Transverse colon (tissue), 4 donors: ENCODE data around the gene CDK13. TPM values are rescaled to one million over a fixed set of nuclear protein-coding genes. Genes with fewer than 3 reads are reported as not detected.
"Not testable (repeated sequence)": the region's sequence is repeated elsewhere in the genome, so short reads cannot be mapped to it uniquely, and the experiment has no call there.

Experiments
- DNase-seq: peaks from one replicate; pipeline ENCODE4 v3.0.0-alpha.2; 2019
- H3K27ac ChIP-seq, 4 donors: fragments of 200-600 bp; sonication (generic); 2 replicates each; pipeline ENCODE4 v1.5.1; 2016 to 2018; ENCODE audit warnings: inconsistent platforms in 4 of 4
- H3K27me3 ChIP-seq: fragments of 200-600 bp; sonication (generic); 2 replicates; pipeline ENCODE4 v1.5.1; 2017; ENCODE audit warnings: inconsistent platforms
- H3K36me3 ChIP-seq, 4 donors: fragments of 200-600 bp; sonication (generic); 2 replicates each; pipeline ENCODE4 v1.5.1; 2017 to 2019; ENCODE audit warnings: inconsistent platforms in 4 of 4
- H3K4me1 ChIP-seq, 4 donors: fragments of 200-600 bp; sonication (generic); 2 replicates each; pipeline ENCODE4 v1.5.1; 2017 to 2020; ENCODE audit warnings: inconsistent platforms in 4 of 4
- H3K4me3 ChIP-seq, 4 donors: fragments of 200-600 bp; sonication (generic); 1 replicate in 1 of 4; 2 replicates in 3 of 4; pipeline versions ENCODE4 v1.5.1 to v1.6.1; 2017 to 2019; ENCODE audit warnings: inconsistent platforms in 4 of 4
- H3K9me3 ChIP-seq, 2 donors: fragments of 200-600 bp; sonication (generic); 2 replicates each; pipeline ENCODE4 v1.5.1; 2017 to 2019; ENCODE audit warnings: inconsistent platforms in 2 of 2
- EP300 ChIP-seq: sonication (generic); formaldehyde crosslinking; IDR thresholded peaks from one replicate; pipeline ENCODE4 v1.6.1; 2017; ENCODE audit warnings: antibody characterized with exemption, low read depth
- POLR2A ChIP-seq: fragments of 450-650 bp; IDR thresholded peaks from one replicate; pipeline ENCODE4 v1.6.1; 2016; ENCODE audit warnings: antibody characterized with exemption, mild to moderate bottlenecking, moderate library complexity
- POLR2AphosphoS5 ChIP-seq, 3 donors: sonication (generic); formaldehyde crosslinking; IDR thresholded peaks; one replicate each; pipeline ENCODE4 v1.6.1; 2016; ENCODE audit warnings: antibody characterized with exemption in 3 of 3
- WGBS, 2 donors: methylation state at CpG; one replicate each; pipeline ENCODE4 v1.1.5; 2018; ENCODE audit warnings: low coverage in 1 of 2; 5-methylcytosine and 5-hydroxymethylcytosine counted together
- in situ Hi-C, 4 donors: fragments of 200-750 bp; cut with MboI; loops; one replicate each; pipeline versions ENCODE4 v1.15.0 to v1.15.1; 2017; ENCODE audit warnings: low sequenced_read_pairs in 3 of 4, low pct_ligation_motif_present in 1 of 4, low pct_unique_long_range_greater_than_20kb in 1 of 4
- intact Hi-C: fragments of 100-400 bp; cut with DNase I; formaldehyde crosslinking; loops from one replicate; pipeline ENCODE4 v1.15.1; 2023; ENCODE audit warnings: low total_unique reads
- total RNA-seq, 4 donors: library from RNA; depleted of rRNA; stranded (reverse); fragments of >200 nt; gene quantifications; one replicate each; pipeline ENCODE4 v1.1.0, GENCODE V29; 2016
- TF ChIP-seq, protein P1 (sequence below), 5 experiments: fragments of 200-600 bp in 3 of 5; fragments of 450-650 bp in 2 of 5; sonication (generic) in 3 of 5; IDR thresholded peaks; 1 replicate in 2 of 5; 2 replicates in 3 of 5; pipeline ENCODE4 v1.5.1; 2016 to 2017; ENCODE audit warnings: antibody characterized with exemption in 5 of 5, inconsistent platforms in 3 of 5, mild to moderate bottlenecking in 2 of 5, moderate library complexity in 1 of 5

CDK13 gene
- total RNA-seq, 4 donors from 2014 or later, result 102 to 192 (median 128) TPM

GRCh38 chr7:40115936-40116335 is 165.9 kb downstream of the CDK13 start:
- Histone ChIP-seq H3K36me3 (no peaks in the 10 kb centered on the region), H3K27ac (no peak overlapping the region), H3K4me3 (no peak overlapping the region), H3K9me3 (no peaks in the 10 kb centered on the region), H3K4me1 (no peaks in the 10 kb centered on the region), H3K27me3 (no peaks in the 10 kb centered on the region)
- 93 to 97% methylated on average over 2 of the region's 2 CpGs for WGBS, 2 donors
- no peak for DNase-seq
- intact Hi-C loops, result no loop called here
- in situ Hi-C loops, result no loop called here
- TF ChIP-seq EP300 (no peak), POLR2AphosphoS5 (IDR thresholded peaks at IDR 0.05) (no peak), POLR2A (no peak)
- TF ChIP-seq, protein P1, sequence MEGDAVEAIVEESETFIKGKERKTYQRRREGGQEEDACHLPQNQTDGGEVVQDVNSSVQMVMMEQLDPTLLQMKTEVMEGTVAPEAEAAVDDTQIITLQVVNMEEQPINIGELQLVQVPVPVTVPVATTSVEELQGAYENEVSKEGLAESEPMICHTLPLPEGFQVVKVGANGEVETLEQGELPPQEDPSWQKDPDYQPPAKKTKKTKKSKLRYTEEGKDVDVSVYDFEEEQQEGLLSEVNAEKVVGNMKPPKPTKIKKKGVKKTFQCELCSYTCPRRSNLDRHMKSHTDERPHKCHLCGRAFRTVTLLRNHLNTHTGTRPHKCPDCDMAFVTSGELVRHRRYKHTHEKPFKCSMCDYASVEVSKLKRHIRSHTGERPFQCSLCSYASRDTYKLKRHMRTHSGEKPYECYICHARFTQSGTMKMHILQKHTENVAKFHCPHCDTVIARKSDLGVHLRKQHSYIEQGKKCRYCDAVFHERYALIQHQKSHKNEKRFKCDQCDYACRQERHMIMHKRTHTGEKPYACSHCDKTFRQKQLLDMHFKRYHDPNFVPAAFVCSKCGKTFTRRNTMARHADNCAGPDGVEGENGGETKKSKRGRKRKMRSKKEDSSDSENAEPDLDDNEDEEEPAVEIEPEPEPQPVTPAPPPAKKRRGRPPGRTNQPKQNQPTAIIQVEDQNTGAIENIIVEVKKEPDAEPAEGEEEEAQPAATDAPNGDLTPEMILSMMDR (IDR thresholded peaks at IDR 0.05), result no peak

DNA sequence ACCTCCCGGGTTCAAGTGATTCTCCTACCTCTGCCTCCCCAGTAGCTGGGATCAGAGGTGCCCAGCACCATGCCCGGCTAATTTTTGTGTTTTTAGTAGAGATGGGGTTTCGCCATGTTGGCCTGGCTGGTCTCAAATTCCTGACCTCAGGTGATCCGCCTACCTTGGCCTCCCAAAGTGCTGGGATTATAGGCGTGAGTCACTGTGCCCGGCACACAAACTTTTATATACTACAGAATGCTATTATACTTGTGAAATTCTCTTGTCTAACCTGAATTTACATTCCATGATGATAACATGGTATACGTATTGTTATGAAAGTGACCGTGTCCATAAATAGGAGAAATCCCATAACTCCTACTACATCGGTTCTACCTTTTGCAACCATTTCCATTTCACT is 167.1 kb downstream of the CDK13 start:
- H3K9me3 ChIP-seq, H3K27me3 ChIP-seq, in situ Hi-C loops, H3K4me3 ChIP-seq, DNase-seq, intact Hi-C loops, H3K27ac ChIP-seq, H3K4me1 ChIP-seq, H3K36me3 ChIP-seq: not testable (repeated sequence)
- 88 to 92% methylated on average over 6 to 9 of the region's 9 CpGs for WGBS, 2 donors

GRCh38 chr7:40118201-40118600 is 168.1 kb downstream of the CDK13 start:
- H3K4me3 ChIP-seq, H3K27me3 ChIP-seq, H3K4me1 ChIP-seq, H3K36me3 ChIP-seq, H3K27ac ChIP-seq, in situ Hi-C loops, H3K9me3 ChIP-seq, DNase-seq, intact Hi-C loops: not testable (repeated sequence)
- WGBS, 2 donors, result 77 to 84% methylated on average over 6 to 7 of the region's 7 CpGs

- H3K4me1 ChIP-seq, result no peaks in the 10 kb centered on the region
- DNase-seq, result no peak
- no peaks in the 10 kb centered on the region for H3K9me3 ChIP-seq
- TF ChIP-seq EP300 (no peak), POLR2A (no peak), POLR2AphosphoS5 (IDR thresholded peaks at IDR 0.05) (no peak)
- TF ChIP-seq, protein P1 (IDR thresholded peaks at IDR 0.05), result no peak
- no peaks in the 10 kb centered on the region for H3K27me3 ChIP-seq
- no peaks in the 10 kb centered on the region for H3K36me3 ChIP-seq
- no peak overlapping the region for H3K27ac ChIP-seq
- intact Hi-C loops, result no loop called here
- in situ Hi-C loops, result no loop called here
- 90 to 94% methylated on average over 5 of the region's 5 CpGs for WGBS, 2 donors
- no peak overlapping the region for H3K4me3 ChIP-seq
These were observed 170.0 kb downstream of the CDK13 start for GRCh38 chr7:40120020-40120419.

GRCh38 chr7:40122100-40122939 is 172.3 kb downstream of the CDK13 start:
- DNase-seq, H3K27me3 ChIP-seq, intact Hi-C loops, H3K4me1 ChIP-seq, H3K9me3 ChIP-seq, H3K4me3 ChIP-seq, in situ Hi-C loops, H3K36me3 ChIP-seq, H3K27ac ChIP-seq: not testable (repeated sequence)
- 79 to 90% methylated on average over 5 to 14 of the region's 14 CpGs for WGBS, 2 donors

- Histone ChIP-seq H3K27ac (no peak overlapping the region), H3K36me3 (no peaks in the 10 kb centered on the region), H3K9me3 (no peaks in the 10 kb centered on the region), H3K27me3 (no peaks in the 10 kb centered on the region), H3K4me1 (no peaks in the 10 kb centered on the region), H3K4me3 (no peak overlapping the region)
- intact Hi-C loops (no loop called here), in situ Hi-C loops (no loop called here)
- TF ChIP-seq EP300 (no peak), POLR2AphosphoS5 (IDR thresholded peaks at IDR 0.05) (no peak), POLR2A (no peak)
- TF ChIP-seq, protein P1 (IDR thresholded peaks at IDR 0.05), result no peak
- no peak for DNase-seq
- 94 to 98% methylated on average over 2 of the region's 2 CpGs for WGBS, 2 donors
These were observed 172.8 kb downstream of the CDK13 start for GRCh38 chr7:40122940-40123254.
